ENCODE results near the gene CDH13. TPM values are rescaled to one million over a fixed set of nuclear protein-coding genes. Genes with fewer than 3 reads are reported as not detected.

The CDH13 gene
- total RNA-seq, 1 donor from 2014 or later: 46.4 TPM

DNA sequence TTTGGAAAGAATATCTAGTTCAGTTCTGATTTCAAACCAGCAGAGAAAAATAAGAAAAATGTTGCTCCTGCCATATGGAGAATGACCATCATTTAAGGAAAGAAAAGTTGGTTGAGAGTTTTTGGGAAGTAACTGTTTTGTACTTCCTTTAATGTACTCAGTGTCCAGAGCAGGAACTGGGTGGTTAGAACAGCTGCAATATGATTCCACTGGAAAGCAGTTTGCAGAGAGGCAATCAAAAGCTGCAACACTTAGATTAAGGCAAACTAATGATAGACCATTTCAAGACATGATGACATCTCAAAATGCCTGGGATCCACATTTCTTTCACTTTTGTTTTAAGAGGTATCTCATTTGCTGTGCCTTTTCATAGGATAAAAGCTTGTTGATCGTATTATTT lies 867.7 kb downstream of the CDH13 start:
- no peak for DNase-seq (ENCODE audit: extremely low spot score, unreplicated experiment)
- no peak overlapping the region for H3K27ac Mint-ChIP-seq
- H3K4me3 Mint-ChIP-seq: no peak overlapping the region
- no peaks in the 10 kb centered on the region for H3K4me1 Mint-ChIP-seq (ENCODE audit: unreplicated experiment)
- H3K27me3 Mint-ChIP-seq: peaks cover 6% of the 10 kb centered on the region
- H3K9me3 Mint-ChIP-seq: no peaks in the 10 kb centered on the region
- TF ChIP-seq, protein P1, sequence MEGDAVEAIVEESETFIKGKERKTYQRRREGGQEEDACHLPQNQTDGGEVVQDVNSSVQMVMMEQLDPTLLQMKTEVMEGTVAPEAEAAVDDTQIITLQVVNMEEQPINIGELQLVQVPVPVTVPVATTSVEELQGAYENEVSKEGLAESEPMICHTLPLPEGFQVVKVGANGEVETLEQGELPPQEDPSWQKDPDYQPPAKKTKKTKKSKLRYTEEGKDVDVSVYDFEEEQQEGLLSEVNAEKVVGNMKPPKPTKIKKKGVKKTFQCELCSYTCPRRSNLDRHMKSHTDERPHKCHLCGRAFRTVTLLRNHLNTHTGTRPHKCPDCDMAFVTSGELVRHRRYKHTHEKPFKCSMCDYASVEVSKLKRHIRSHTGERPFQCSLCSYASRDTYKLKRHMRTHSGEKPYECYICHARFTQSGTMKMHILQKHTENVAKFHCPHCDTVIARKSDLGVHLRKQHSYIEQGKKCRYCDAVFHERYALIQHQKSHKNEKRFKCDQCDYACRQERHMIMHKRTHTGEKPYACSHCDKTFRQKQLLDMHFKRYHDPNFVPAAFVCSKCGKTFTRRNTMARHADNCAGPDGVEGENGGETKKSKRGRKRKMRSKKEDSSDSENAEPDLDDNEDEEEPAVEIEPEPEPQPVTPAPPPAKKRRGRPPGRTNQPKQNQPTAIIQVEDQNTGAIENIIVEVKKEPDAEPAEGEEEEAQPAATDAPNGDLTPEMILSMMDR (conservative IDR thresholded peaks at IDR 0.05): no peak
- H3K36me3 Mint-ChIP-seq: no peaks in the 10 kb centered on the region

DNA sequence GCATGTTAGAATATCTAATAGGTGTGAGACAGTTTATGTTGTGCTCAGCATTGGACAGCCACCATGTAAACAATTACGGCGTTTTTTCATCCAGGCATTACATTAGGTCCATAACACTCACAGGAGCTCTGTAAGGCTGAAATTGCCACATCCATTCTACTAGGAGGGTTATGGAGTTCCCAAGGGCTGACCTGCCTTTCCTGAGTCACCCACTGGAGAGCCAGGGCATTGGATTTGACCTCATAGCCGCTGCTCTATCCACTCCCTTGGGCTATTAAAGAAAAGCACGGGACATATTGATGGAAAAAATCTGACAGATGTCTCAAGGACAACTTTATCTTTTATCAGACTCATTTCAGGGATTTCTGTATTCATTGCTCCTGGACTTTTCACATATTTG lies 874.7 kb downstream of the CDH13 start:
- DNase-seq (ENCODE audit: extremely low spot score, unreplicated experiment): no peak
- H3K27ac Mint-ChIP-seq: no peak overlapping the region
- no peaks in the 10 kb centered on the region for H3K36me3 Mint-ChIP-seq
- peaks cover 13% of the 10 kb centered on the region for H3K27me3 Mint-ChIP-seq
- TF ChIP-seq, protein P1 (conservative IDR thresholded peaks at IDR 0.05): no peak
- no peak overlapping the region for H3K4me3 Mint-ChIP-seq
- H3K4me1 Mint-ChIP-seq (ENCODE audit: unreplicated experiment): no peaks in the 10 kb centered on the region
- H3K9me3 Mint-ChIP-seq: no peaks in the 10 kb centered on the region

DNA sequence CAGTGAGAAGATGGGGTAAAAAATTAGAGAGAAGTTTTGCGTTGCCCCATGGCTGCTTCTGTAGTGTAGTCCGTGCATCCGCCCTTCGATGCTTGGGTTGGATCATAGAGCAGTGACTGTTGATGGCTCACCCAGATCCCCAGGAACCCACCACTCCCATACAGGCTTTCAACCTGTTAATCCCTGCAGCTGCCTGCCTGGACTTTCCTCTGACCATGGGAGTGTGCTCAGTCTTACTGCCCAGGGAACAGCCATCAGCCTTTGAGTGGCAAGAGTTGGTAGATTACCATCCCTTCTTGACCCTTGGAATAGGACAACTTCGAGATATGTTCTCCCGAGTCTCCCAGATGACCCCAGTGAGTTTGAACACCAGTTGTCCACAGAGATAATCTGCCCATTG lies 881.5 kb downstream of the CDH13 start:
- peaks cover 13% of the 10 kb centered on the region for H3K27me3 Mint-ChIP-seq
- DNase-seq (ENCODE audit: extremely low spot score, unreplicated experiment): no peak
- H3K4me3 Mint-ChIP-seq: no peak overlapping the region
- no peak overlapping the region for H3K27ac Mint-ChIP-seq
- H3K36me3 Mint-ChIP-seq: no peaks in the 10 kb centered on the region
- TF ChIP-seq, protein P1 (conservative IDR thresholded peaks at IDR 0.05): no peak
- H3K4me1 Mint-ChIP-seq (ENCODE audit: unreplicated experiment): no peaks in the 10 kb centered on the region
- no peaks in the 10 kb centered on the region for H3K9me3 Mint-ChIP-seq

DNA sequence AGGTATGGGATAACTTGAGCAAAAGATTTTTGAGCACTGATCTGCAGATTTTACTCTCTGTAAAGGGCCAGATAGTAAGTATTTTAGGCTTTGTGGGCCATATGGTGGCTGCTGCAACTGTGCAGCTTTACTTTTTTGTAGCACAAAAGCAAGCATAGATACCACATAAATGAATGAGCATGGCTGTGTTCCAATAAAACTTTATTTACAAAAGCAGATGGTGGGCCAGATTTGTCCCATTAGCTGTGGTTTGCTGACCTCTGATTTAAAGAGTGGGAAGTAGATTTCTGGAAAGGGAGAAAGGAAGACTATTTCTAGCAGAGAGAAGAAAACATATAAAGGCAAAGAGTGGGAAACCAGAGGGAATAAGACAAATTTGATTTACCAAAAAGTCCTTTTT lies 882.5 kb downstream of the CDH13 start:
- Mint-ChIP-seq H3K36me3 (no peaks in the 10 kb centered on the region), H3K27me3 (peaks cover 13% of the 10 kb centered on the region), H3K4me1 (ENCODE audit: unreplicated experiment) (no peaks in the 10 kb centered on the region), H3K27ac (no peak overlapping the region), H3K9me3 (no peaks in the 10 kb centered on the region), H3K4me3 (no peak overlapping the region)
- DNase-seq (ENCODE audit: extremely low spot score, unreplicated experiment): no peak
- TF ChIP-seq, protein P1 (conservative IDR thresholded peaks at IDR 0.05): no peak

DNA sequence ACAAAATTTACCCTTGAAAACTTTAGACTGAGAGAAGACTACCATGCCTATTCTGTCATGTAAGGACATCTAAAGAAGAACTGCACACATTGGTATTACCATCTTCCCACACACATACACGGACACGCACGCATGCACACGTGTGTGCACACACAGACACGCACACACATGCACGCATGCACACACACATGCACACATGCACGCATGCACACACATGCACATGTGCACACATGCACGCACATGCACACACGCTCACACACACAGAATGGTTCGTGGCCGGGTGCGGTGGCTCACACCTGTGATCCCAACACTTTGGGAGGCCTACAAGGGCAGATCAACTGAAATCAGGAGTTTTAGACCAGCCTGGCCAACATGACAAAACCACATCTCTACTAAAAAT lies 884.1 kb downstream of the CDH13 start:
- Mint-ChIP-seq H3K9me3 (no peaks in the 10 kb centered on the region), H3K27ac (no peak overlapping the region), H3K27me3 (peaks cover 5% of the 10 kb centered on the region), H3K4me3 (no peak overlapping the region), H3K36me3 (no peaks in the 10 kb centered on the region), H3K4me1 (ENCODE audit: unreplicated experiment) (no peaks in the 10 kb centered on the region)
- no peak for DNase-seq (ENCODE audit: extremely low spot score, unreplicated experiment)
- TF ChIP-seq, protein P1 (conservative IDR thresholded peaks at IDR 0.05): no peak
